Vagina (tissue), 2 donors: ENCODE results near the gene PDE4D.

ENCODE experiments used
- CTCF ChIP-seq, 3 experiments: fragments of 450-650 bp in 2 of 3; fragments of 200-600 bp in 1 of 3; sonication (generic) in 1 of 3; IDR thresholded peaks; one replicate each; pipeline ENCODE4 v1.5.1; 2017 to 2019; ENCODE audit warnings: antibody characterized with exemption in 3 of 3, mild to moderate bottlenecking in 2 of 3, moderate library complexity in 2 of 3
- POLR2A ChIP-seq, 2 donors: fragments of 450-650 bp; IDR thresholded peaks; one replicate each; pipeline ENCODE4 v1.6.1; 2017; ENCODE audit warnings: antibody characterized with exemption in 2 of 2, mild to moderate bottlenecking in 2 of 2, moderate library complexity in 2 of 2
- POLR2AphosphoS5 ChIP-seq, 2 donors: sonication (generic); formaldehyde crosslinking; IDR thresholded peaks; one replicate each; pipeline ENCODE4 v1.9.0; 2017; ENCODE audit warnings: antibody characterized with exemption in 2 of 2, mild to moderate bottlenecking in 2 of 2, low read depth in 1 of 2; ENCODE audit not compliant: insufficient read depth in 1 of 2

- no peak for TF ChIP-seq CTCF (IDR thresholded peaks at IDR 0.05)
- TF ChIP-seq POLR2AphosphoS5 (IDR thresholded peaks at IDR 0.05; ENCODE audit: insufficient read depth in 1 of 2, low read depth in 1 of 2): no peak
- no peak for TF ChIP-seq POLR2A (IDR thresholded peaks at IDR 0.05)
Measured at GRCh38 chr5:59097712-59098111, 795.8 kb downstream of the PDE4D start.
